ENCODE results near the gene KANK2.

- TF ChIP-seq POLR2A (IDR thresholded peaks at IDR 0.05) (no peak), CTCF (IDR thresholded peaks at IDR 0.05) (no peak)
These were observed 14.4 kb downstream of the KANK2 start for GRCh38 chr19:11182994-11183393.

All from right lobe of liver (tissue), 4 donors.